Fibroblast of skin of right biceps (primary cell): ENCODE data around the gene ZCCHC14.
"Not testable (repeated sequence)": the region's sequence is repeated elsewhere in the genome, so short reads cannot be mapped to it uniquely, and the experiment has no call there.

ENCODE experiments used
- DNase-seq: peaks from one replicate; pipeline ENCODE4 v3.0.0-alpha.2; 2013

ZCCHC14 gene

DNA sequence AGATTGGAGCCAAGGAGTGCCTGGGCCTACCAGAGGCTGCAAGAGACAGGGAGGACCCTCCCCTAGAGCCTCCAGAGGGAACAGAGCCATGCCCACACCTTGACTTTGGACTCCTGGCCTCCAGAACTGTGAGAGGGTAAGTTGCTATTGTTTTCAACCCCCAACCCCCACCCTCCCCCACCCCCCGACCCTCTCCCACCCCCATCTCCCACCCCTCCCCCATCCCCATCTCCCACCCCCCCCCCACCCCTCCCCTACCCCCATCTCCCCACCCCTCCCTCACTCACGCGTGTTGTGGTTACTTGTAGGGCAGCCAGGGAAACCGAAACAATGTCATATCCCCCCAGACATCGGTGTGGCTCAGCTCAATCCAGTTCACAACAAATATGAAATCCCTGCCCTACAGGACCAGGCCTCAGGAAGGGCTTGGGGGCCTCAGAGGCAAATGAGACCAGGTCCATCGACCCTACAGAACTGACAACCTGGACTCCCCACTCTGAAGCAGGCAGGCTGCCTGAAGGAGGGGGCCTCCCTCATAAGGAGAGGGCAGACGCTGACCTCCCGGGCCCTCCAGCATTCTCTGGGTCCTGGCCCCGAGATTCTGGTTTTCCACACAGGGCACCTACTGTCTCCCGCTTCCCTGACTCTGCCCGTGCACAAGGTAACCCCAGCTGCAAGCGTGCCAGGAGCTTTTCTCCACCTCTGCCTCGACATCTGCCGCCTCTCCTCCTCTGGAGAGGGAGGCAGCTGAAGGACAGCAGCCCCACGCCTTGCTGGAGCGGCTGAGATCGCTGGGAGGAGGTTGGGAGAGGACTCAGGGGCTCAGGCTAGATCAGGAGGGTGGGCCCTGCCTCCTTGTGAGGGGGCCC is 3.0 kb upstream of the ZCCHC14 start:
- no peak for DNase-seq

DNA sequence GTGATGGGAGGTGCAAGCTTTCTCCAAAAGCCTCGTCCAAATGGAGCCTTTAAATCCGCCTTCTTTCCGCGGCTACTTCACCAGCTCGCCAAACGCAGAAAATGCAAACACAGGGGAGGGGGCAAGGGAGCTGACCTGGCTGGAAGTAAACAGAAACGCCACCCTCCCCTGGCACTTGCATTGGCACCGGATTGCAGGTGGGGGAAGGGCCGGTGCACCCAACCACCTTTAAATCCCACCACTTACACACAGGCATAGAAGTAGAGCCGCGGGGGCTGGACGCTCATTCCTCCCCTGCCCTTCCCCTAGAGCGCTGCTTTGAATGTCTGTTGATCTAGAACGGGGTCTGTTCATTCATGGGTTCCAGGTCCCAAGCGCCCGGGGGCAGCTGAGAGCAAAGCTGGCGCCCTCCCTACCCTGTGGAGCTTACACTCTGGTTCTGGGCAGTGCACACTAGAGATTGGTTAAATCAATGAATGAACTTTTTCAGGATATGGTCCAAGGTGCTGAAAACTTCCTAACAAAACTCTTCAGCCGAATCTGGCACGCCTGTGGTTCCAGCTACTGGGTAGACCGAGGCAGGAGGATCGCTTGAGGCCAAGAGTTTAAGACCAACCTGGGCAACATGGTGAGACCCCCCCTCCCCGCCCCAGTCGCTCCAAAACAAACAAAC is 920 bp upstream of the ZCCHC14 start:
- no peak for DNase-seq

DNA sequence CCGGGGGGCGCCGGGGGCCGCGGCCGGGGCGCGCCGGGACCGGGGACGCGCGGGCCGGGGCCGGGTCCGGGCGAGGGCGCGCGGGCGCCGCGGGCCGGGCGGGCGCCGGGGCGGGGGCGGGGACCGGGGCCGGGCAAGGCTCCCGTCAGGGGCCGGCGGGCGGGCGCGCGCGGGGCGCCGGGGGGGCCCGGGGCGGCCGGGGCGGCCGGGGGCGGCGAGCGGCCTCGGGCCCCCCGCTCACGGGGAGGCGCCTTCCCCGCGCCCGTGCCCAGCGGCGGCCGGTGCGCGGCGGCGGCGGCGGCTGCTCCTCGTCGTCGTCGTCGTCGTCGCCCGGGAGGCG is 563 bp downstream of the ZCCHC14 start:
- DNase-seq: no peak

DNA sequence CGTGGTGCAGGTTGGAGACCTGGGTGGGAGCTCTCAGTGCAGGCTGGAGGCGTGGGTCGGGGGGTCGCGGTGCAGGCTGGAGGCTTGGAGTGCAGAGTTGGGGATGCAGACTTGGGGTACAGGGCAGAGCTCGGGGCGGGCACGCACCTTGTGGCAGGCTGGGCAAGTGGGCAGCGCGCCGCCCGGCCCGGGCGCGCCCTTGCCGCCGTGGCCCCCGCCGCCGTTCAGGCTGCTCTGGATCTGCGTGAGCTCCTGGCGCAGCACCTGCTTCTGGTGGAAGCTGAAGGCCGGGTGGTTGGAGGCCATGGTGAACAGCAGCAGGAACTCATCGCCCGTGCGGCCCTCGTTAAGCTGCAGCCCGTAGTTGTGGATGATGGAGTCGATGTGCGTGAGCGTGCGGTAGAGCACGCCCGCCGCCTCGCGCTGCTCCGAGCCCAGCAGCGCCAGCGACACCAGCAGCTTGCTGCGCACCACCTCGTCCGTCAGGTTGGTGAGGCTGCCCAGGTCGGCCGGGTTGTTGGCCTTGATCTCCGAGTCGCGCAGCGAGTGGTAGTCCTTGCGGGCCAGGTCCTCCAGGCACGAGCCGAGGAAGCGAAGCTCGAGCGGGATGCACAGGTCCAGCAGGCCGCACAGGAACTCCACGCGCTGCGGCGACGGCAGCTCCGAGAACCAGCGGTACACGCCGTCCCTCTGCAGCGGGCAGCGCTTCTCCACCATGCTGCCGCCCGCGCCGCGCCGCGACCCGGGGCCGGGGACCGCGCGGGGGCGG is 1.1 kb downstream of the ZCCHC14 start:
- DNase-seq: peak; percentile 26

DNA sequence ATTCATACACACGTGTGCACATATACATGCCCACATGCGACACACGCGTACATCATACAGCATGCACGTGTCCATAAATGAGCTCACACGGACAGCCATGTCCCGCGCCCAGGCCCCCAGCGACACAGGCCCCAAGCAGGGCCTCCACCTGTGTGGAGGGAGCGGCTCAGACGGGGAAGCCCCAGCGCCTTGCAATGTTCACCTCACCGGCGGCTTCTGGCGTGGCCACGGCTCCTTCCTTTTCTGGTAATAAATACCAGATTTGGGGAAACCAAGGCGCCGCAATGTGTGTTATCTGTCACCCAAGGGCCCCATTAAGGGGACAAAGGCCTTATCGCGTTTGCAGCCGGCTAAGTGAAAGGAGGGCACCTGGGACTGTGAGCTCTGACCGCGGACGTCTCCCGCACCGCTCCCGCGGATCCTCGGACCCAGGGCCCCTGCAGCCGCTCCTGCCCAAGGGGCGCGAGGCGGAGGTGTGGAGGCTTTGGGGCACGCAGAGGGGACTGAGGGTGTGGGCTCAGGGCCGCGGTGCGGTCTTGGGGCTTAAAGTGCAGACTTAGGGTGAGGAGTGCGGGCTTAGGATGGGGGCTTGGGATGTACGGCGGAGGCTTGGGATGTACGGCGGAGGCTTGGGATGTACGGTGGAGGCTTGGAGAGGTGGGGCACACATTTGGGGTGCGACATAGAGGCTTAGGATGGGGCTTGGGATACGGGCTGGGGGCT is 1.9 kb downstream of the ZCCHC14 start:
- DNase-seq: not testable (repeated sequence)

DNA sequence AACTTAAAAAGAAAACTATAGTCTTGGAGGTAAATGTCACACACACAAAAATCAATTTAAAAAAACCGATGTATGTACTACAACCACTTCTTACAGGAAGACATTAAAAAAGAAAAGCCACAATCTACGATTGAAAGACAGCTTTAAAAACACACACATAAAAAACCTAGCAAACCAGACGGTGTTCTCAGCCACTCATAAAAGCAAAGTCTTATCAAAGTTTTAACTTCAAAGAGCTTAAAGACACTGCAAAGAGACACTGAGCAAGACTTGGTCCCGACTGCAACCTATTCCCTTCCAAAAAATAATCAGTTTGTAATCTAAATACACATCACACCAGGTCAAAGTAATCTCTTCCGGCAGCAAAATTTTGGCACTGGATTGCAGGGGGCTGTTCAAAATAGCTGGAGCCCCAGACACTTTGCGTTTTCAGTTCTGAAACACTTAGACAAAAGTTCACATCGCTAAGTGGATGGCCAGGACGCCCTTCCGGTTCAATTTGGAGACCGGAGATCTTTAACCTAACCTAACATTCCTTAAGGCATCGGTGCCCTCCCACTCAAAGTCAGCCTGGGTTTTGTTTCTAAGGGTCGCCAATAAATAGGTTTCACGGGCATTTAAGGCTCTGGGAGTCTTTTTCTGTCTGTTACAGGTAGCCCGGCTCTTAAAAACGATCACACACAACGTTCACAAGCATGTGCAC is 2.6 kb downstream of the ZCCHC14 start:
- no peak for DNase-seq

DNA sequence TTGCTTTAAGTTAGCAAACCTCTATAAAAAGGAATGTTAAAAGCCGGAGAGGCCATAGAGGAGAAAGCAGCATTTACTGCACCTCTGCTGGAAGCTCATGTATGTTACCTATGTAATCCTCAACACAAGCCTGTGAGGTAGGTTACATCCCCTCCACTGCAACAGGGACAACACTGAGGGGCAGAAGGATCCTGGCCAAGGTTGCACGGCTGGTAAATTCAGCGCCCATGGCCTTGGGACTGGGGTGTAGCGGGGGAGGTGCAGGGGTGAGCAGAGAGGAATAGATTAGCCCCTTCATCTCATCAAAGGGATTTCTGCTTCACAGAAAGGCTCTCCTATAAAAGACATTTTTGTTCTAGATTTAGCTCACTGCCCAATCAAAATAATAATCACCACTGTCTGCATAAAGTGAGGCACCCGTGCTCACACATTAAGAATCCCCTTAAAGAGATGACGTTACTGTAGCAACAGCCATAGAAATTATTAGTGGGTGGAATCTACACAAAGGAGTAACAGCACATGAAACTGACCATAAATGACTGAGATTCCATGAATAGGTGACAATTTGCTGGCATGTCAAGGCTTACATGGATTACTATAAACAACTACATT is 3.3 kb downstream of the ZCCHC14 start:
- no peak for DNase-seq

DNA sequence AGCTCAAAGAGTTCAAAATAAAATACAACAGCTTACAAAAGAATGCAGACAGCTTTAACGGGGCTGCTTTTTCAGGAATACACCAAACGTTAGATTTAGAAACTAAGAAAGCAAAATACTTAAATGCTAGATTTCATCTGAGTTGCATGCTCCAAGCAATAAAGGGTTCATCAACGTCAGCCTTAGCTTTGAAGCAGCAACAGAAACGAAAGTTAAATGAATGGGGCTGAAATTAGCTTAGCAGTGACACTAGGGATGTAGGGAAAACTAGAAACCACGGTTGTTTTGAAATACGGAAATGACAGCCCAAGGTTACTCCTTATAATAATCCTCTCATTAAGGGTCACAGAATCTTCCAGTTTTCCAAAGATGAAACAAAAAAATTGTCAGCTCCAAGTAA is 3.9 kb downstream of the ZCCHC14 start:
- DNase-seq: not testable (repeated sequence)

DNA sequence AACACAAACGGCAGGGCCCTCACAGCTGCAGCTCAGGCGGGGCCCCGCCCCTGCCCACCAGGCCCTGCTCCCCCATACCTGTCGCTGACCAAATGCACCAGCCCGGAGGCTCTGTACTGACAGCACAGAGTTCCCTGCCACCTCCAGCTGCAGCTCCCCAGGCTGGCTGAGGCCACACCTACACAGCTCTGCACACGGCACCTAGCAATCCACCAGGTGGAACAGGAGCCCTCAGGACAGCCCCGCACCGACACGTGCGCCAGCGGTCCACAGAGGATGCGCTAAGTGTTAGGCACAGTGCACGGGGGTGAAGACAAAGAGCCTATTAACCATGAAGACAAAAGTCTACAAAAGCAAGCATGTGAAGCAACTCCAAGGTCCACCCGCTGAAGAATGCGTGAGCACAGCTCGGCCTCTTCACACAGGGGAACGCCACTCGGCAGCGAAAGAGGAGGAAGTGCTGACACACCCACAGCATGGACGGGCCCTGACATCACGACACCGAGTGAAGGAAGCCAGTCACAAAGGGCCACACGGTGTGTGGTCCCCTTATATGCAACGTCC is 5.4 kb downstream of the ZCCHC14 start:
- no peak for DNase-seq

DNA sequence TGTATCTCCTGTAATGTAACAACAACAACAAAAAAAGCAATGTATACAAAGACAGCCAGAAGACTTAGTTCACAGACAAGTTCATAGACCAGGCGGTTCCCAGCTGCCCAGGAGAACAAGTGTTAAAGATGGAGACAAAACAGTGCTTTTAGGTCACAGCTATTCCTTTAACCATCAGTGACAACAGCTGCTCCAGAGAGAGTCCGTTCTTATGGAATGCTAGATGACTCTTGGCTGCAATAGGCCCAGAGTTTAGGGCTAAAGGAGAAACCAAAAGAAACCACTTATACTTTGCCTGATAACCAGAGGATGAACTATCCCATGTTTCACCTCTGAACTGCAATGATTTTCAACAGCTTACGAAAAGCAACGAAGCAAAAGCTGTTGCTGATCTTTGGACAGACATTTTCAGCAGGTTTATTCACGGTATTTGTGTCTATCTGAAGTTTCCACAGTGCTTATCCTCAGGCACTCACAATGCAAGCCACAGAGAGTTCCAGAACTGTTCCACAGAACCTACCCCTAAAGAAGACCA is 6.0 kb downstream of the ZCCHC14 start:
- no peak for DNase-seq

DNA sequence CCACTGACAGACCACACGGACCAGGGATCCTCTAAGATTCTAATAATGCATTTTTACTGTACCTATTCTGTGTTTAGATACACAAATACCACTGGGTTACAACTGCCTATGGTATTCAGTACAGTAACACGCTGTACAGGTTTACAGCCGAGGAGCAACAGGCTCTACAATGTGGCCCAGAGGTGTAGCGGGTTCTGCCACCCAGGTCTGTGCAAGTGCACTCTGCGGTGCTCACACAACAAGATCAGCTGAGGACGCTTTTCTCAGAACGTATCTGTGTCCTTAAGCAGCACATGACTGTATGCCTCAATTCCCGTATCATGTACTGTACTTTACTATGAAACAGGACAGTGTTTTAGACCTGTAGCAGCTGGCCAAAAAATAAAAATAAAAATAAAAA is 6.5 kb downstream of the ZCCHC14 start:
- no peak for DNase-seq

DNA sequence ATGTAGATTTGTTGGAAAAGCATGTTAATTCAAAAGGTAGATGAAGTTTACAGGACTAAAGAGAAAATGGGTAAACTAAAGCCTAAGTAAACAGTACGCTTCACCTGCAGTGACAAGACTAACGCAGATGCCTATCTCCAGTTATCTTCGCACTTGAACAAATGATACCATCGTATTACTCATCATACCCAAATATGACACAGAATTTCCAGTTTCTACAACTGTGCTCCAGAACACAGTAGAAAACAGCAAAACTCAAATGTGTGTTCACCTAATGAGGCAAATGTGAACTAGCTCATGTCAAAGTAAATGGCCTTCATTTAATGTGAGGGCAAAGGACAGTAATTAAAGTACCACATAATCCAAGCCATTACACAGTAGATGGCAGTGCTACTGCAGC is 7.0 kb downstream of the ZCCHC14 start:
- DNase-seq: not testable (repeated sequence)

DNA sequence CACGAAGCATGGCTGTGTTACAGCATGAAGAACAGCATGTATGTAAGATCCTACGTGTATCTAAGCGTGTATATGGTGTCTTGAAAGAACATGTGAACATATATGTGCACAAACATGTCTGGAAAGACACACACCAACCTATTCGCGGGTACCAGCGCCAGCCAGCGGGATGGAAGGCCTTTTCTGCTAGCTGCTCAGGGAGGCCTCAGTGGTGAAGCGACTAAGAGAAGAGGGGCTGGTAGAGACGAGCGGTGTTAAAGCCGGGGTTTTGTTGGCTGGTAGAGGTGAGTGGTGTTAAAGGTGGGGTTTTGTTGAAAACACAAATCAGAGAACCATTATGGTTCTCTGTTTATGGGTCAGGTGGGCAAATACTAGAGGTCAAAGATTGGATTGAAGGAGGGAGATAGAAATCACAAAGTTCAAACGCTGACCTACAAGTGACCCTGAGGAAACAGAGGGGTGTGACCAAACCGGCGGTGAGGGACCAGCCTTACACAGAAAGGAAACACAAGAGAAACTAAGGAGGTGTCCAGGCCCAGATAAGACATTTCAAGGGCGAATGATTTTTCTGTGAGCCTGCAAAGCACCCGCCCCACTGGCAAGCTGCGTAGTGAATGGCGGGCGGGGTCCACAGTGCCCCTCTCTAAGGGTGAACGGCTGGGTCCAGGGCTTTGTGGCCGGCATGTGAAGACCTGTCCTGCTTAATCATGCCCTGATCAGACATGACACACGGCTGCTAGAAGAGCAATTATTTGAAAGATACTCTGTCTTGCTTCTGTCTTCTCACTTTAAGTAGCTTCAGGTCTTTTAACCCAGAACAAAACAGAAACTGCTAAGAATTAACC is 8.1 kb downstream of the ZCCHC14 start:
- no peak for DNase-seq

DNA sequence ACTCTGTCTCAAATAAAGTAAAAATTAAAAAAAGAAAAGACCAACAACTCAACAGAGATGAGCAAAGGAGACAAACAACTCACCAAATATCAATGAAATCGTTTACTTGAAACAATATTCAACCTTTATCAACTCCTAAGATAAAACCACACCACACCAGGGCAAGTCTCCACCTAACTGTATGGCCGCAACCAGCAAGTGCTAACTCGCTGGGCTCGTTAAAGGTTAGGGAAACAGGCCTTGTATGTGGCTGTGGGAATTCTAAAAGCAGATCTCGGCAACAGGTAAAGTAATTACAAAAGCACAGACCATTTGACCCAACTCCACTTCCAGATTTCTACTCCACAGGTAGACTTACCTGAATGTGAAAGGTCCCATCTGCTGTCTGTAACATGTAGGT is 9.3 kb downstream of the ZCCHC14 start:
- DNase-seq: no peak

DNA sequence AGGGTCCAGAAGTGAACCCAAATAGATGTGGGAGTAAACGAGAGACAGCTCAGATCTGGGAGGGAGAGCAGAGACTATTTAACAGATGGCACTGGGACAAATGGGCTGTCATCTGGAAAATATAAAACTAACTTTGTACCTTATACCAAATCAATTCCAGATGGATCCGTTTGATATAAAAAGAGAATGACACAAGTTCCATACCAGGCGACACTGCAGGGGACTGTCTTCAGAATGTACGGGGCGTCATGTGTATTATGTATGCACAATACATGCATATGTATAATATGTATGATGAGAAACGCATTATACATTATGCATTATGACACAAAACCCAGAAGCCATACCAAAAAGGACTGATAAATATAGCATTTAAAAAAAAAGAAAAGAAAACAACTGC is 10.2 kb downstream of the ZCCHC14 start:
- not testable (repeated sequence) for DNase-seq

DNA sequence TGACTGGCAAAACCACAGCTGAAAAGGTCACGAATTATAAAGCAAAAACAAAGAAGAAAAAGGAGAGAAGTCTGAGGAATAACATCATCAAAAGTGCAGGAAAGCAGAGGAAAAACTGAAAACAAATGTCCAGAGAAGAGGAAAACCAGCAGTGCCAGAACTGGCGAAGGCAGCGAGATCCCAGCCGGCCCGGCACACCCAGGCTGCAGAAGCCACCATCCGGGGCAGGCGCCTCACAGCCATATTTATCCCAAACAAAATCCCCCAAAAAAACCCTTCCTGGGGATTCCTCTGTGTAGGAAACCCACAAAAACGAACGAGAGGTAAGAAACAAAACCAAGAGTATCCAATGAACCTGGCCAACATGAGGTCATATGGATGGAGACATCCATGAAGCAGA is 10.6 kb downstream of the ZCCHC14 start:
- no peak for DNase-seq

DNA sequence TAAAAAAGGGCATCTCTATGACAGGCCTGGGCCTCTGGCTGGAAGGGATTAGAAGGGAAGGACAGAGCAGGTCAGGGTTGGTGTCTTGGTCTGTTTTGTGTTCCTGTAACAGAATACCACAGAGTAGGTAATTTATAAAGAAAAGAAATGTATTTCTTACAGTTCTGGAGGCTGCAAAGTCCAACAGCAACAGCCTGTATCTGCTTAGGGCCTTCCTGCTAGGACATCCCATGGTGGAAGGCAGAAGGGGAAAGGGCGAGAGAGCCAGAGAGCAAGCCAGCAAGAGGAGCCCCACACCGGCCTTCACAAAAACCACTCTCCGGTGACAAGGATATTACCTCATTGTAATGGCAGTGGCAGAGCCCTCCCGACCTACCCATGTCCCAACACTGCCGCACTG is 11.1 kb downstream of the ZCCHC14 start:
- DNase-seq: not testable (repeated sequence)

DNA sequence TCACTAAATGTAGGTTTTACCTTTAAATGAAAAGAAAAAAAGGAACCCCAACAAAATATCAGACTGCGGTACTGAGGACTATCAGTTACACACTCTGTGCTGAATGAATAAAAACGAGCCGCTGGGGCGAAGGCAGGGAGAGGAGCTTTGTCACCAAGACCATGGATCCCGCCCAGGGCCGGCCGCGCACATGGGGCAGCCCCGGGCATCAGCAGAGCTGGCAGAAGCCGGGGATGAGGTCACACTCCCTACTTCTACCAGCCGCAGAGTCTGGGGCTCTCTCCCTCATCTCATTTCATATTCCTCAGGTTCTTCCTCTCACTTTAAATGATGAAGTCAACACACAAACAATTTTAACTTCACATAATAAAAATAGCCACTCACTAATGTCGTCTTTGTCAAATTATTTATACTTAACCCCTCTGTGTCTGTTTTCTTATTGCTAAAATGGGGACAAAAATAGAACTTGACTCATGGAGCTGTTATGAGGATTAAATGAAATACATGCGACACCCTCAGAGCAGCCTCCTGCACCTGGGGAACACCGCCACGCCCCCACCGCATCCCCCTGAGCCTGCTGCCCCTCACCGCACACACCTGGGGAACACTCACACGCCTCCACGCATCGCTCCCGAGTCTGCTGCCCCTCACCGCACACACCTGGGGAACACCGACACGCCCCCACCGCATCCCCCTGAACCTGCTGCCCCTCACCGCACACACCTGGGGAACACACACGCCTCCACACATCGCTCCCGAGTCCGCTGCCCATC is 15.4 kb downstream of the ZCCHC14 start:
- DNase-seq: not testable (repeated sequence)

DNA sequence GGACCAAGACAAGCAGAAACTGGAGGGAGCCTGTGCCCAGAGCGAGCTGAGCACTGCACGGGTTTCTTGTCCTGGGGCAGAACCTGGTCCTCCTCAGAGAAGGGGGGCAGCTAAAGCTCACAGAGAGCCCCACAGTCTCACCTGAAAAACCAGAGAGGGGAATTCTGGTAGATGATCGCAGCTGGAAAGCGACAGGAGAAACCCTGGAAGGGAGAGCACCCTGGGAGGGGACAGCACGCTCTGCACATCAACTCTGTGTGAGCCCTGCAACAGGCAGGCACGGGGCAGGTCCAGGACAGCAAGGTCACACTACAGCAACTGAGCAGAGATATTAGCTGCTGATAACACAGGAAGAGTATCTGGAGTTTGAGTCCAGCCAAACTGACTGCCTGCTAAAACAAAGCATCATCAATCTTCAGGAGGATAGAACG is 18.2 kb downstream of the ZCCHC14 start:
- DNase-seq: no peak

DNA sequence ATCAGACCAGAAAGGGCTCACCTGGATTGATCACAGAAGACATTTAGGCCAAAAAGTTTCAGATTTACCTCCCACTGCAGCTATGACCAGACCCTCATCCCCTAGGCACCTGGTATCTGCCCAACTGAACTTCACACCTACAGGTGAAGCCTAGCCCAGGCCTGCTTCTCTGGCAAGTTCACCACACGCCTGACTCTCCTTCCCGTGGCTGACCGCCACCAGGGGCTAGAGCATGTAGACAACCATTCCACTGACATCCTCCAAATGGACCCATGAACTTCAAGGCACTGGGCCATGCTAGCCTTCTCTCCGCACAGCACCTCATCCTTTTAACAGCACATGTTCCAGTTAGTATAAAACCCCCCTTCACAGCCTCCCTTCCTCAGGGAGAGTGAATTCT is 18.8 kb downstream of the ZCCHC14 start:
- no peak for DNase-seq
